GM08714 (cell line): ENCODE measurements around the gene NTNG1.
"Not testable (repeated sequence)": the region's sequence is repeated elsewhere in the genome, so short reads cannot be mapped to it uniquely, and the experiment has no call there.

Experiments used
- H3K4me3 ChIP-seq: fragments of 200-500 bp; sonication (Bioruptor generic); 2 replicates; pipeline ENCODE4 v1.5.1; 2014; ENCODE audit warnings: mild to moderate bottlenecking, low read length, inconsistent platforms
- ZNF274 ChIP-seq: IDR thresholded peaks from 2 replicates; pipeline ENCODE4 v1.6.1; 2012; ENCODE audit warnings: mild to moderate bottlenecking, low read depth, low read length

The NTNG1 gene

GRCh38 chr1:107202007-107202406, 61.2 kb downstream of the NTNG1 start:
- TF ChIP-seq ZNF274: no peak
- no peak overlapping the region for H3K4me3 ChIP-seq

DNA sequence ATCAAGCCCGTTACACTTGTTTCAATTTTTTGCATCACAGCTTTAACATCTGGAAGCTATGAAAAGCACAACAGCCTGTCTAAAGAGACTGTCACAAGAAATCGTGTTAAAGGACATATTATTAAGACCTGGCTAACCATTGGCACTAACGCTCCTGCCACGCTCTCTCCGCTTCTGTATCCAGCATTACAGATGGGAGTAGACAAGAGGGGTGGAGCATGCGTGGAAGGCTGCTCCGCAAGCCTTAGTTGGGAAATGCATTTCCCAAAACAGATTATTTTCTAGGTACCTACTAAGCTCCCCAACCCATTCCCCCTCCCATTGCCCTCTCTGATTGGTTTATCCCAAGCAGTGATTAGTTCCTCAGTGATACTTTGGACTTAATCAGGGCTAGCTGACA, 72.4 kb downstream of the NTNG1 start:
- TF ChIP-seq ZNF274: no peak
- H3K4me3 ChIP-seq: no peak overlapping the region

DNA sequence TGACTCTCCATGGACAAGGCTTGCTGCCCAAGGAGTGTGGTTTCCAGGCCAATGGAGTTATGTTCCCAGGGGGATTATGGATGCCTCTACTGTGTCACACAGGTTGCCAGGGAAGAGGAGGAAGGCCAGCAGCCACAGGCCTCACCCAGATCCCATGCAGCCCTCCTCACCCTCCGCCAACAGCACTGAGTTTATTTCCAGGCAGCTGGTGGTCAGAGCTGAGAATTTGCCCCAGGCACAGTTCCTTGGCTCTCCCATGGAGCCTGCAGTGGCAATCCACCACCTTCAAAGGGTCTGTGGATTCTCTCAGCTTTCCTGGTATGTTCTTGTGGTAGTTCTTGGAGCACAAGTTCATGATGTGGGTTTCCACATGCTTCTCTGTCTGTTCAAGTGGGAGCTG, 79.2 kb downstream of the NTNG1 start:
- TF ChIP-seq ZNF274: no peak
- H3K4me3 ChIP-seq: no peak overlapping the region

DNA sequence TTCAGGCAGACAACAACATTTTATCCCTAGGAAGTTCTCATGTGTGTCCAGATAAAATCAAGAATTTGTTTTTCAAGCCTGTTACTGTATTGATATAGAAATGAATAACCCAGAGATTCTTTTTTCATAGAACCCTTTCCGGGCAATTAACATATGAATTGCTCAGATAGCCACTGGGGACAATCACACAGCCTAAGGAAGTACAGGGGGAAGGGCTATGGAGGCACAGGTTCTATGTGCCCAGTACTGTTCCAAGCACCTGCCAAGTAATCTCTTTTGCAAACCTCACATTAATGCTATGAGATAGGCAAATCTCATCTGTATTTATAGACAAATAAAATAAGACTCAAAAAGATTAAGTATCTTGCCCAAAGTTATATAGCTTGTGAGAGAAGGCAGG, 84.9 kb downstream of the NTNG1 start:
- TF ChIP-seq ZNF274: no peak
- H3K4me3 ChIP-seq: no peak overlapping the region

DNA sequence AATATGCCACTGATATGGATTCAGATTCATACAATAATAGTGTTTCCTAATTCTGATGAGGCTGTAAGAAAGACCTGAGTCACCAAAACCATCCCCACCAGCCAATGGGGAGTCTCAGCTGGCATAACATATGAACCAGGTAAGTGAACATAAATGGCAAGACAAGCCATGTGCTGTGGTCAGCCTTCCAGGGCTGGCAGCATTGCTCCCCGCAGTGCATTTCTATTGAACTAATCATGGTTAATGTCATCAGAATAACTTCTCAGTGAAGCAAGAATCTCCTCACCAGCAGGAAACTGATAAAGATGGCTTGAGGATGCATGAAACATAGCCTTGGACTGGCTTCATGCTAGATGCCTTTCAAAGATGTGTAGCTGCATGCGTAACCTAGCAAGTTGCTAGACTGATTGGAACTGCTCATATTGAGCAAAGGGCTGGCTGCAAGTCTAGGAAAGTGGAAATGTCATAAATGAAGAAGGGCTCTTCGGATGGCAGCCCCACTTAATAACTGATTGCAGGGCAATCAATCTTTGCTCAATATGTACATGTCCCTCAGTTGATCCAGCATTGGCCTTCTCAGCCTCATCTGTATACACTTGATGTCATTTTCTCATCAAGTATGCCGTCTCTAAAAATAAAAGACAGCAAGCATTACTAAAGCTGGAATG, 88.0 kb downstream of the NTNG1 start:
- no peak overlapping the region for H3K4me3 ChIP-seq
- no peak for TF ChIP-seq ZNF274

DNA sequence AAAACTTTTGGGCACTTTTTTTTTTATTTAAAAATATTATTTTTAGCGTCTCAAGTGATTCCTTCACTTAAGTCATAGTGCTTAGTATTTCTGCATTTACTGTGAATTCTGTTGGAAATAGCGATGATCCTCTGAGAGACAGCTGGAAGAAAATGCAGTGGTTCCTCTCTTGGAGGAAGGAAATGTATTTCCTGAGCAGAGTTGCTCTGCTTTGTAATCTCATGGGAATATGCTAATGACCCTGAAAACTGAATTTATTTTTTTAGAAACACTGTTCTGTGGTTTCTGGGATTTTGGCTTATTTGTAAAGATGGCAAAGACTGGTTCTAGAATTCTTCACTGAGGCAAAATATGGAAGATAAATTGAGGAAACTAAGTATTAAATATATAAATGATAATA, 88.9 kb downstream of the NTNG1 start:
- TF ChIP-seq ZNF274: no peak
- no peak overlapping the region for H3K4me3 ChIP-seq

- no peak for TF ChIP-seq ZNF274
- no peak overlapping the region for H3K4me3 ChIP-seq
Measured at GRCh38 chr1:107230121-107230520, 89.3 kb downstream of the NTNG1 start.

DNA sequence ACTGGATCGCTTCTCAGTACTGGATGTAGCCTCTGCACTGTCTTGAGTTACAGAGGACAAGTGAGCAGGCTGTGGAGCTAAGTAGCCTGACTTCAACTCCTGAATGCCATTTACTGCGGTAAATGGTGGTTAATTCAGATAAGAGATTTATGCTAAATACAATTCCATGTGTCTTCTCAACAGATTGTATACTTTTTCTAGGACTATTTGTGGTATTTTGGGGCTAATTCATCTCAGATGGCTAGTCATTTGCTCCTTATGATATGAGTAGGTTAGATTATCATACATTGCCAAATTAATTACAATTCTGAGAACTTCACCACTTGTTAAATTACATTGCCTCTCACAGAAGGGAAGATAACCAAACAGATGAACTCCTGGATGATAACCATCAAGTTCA, 90.5 kb downstream of the NTNG1 start:
- TF ChIP-seq ZNF274: no peak
- no peak overlapping the region for H3K4me3 ChIP-seq

DNA sequence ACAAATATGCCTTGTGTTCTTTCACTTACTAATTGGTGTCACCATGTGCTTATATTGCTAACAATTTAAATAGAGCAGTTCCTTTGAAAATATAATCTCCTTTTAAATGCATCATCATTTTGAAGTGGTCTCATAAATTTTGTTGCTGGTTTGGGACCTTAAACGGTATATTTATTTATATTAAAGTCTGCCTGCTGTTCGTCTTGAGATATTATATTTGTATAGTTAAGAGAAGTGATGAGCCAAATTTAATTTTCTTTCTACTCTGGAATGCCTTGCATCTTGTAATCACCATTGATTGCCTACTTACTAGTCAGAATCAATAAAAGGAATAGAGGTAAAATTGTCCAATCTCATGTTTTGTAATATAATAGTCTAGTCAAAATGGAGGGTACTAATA, 91.6 kb downstream of the NTNG1 start:
- TF ChIP-seq ZNF274: no peak
- no peak overlapping the region for H3K4me3 ChIP-seq

DNA sequence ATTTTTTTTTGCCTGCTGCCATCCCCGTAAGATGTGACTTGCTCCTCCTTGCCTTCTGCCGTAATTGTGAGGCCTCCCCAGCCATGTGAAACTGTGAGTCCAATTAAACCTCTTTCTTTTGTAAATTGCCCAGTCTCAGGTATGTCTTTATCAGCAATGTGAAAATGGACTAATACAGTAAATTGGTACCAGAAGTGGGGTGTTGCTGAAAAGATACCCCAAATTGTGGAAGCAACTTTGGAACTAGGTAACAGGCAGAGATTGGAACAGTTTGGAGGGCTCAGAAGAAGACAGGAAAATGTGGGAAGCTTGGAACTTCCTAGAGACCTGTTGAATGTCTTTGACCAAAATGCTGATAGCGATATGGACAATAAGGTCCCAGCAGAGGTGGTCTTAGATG, 95.9 kb downstream of the NTNG1 start:
- not testable (repeated sequence) for H3K4me3 ChIP-seq

GRCh38 chr1:107243461-107243860, 102.6 kb downstream of the NTNG1 start:
- no peak for TF ChIP-seq ZNF274

GRCh38 chr1:107244709-107245500, 104.1 kb downstream of the NTNG1 start:
- no peak for TF ChIP-seq ZNF274
- H3K4me3 ChIP-seq: no peak overlapping the region

More at GRCh38 chr1:107243461-107243860, 102.6 kb downstream of the NTNG1 start:
- no peak overlapping the region for H3K4me3 ChIP-seq

GRCh38 chr1:107246775-107247345, 106.0 kb downstream of the NTNG1 start:
- H3K4me3 ChIP-seq: no peak overlapping the region
- TF ChIP-seq ZNF274: no peak

DNA sequence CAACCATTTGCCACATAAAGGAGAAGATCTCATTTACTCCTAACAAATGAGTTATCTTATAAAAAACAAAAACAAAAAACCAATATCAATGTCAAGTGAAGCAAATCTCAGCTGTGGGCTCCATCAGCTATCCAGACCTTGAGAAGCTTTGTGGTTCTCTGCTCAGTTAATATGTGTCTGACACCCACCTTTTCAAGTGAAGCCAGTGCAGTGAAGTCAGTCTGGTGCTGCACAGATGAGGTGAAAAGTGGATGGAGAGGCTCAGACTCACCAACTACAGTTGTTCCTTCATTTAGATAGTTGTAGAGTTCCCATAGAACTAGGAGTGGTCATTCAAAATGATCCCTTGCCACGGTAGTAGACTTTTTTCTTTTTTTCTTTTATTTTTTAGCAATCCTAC, 106.8 kb downstream of the NTNG1 start:
- no peak for TF ChIP-seq ZNF274
- no peak overlapping the region for H3K4me3 ChIP-seq

DNA sequence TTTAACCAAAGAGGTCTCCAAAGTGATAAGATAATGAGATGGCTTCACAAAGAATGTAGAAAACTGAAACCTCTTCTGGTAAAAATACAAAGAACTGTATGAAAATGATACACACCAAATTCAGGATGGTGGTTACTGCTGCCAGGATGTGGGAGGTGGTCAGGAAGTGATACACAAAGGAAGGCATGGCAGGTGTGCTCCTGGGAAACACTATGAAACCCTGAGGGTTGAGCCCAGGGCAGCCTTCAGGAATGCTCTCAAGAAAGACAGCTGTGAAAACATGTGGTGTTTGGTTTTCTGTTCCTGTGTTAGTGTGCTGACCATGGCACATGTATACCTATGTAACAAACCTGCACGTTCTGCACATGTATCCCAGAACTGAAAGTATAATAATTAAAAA, 109.3 kb downstream of the NTNG1 start:
- H3K4me3 ChIP-seq: no peak overlapping the region
- TF ChIP-seq ZNF274: no peak
